Measurements from ENCODE around the gene TMEM214. TPM values are rescaled to one million over a fixed set of nuclear protein-coding genes. Genes with fewer than 3 reads are reported as not detected.
A peak's percentile ranks its signal among the peaks of the same experiment; 100 is the strongest.

The TMEM214 gene
- total RNA-seq, 1 donor from 2014 or later: 83.9 TPM

- no peak overlapping the region for H3K27ac Mint-ChIP-seq
- no peaks in the 10 kb centered on the region for H3K36me3 Mint-ChIP-seq
- DNase-seq (ENCODE audit: extremely low spot score, unreplicated experiment): no peak
- TF ChIP-seq CTCF (conservative IDR thresholded peaks at IDR 0.05): no peak
- H3K9me3 Mint-ChIP-seq: no peaks in the 10 kb centered on the region
- no peak overlapping the region for H3K4me3 Mint-ChIP-seq
- H3K4me1 Mint-ChIP-seq (ENCODE audit: unreplicated experiment): no peaks in the 10 kb centered on the region
- no peaks in the 10 kb centered on the region for H3K27me3 Mint-ChIP-seq
Observed at GRCh38 chr2:27010139-27010538, 22.6 kb upstream of the TMEM214 start.

GRCh38 chr2:27013738-27014137 lies 19.0 kb upstream of the TMEM214 start:
- no peak for DNase-seq (ENCODE audit: extremely low spot score, unreplicated experiment)
- Mint-ChIP-seq H3K4me1 (ENCODE audit: unreplicated experiment) (peaks cover 6% of the 10 kb centered on the region), H3K36me3 (no peaks in the 10 kb centered on the region), H3K27ac (no peak overlapping the region), H3K9me3 (no peaks in the 10 kb centered on the region), H3K27me3 (no peaks in the 10 kb centered on the region), H3K4me3 (no peak overlapping the region)
- TF ChIP-seq CTCF (conservative IDR thresholded peaks at IDR 0.05): no peak

- no peak for TF ChIP-seq CTCF (conservative IDR thresholded peaks at IDR 0.05)
- H3K27ac Mint-ChIP-seq: no peak overlapping the region
- no peaks in the 10 kb centered on the region for H3K36me3 Mint-ChIP-seq
- H3K4me3 Mint-ChIP-seq: no peak overlapping the region
- H3K4me1 Mint-ChIP-seq (ENCODE audit: unreplicated experiment): peaks cover 12% of the 10 kb centered on the region
- no peaks in the 10 kb centered on the region for H3K9me3 Mint-ChIP-seq
- no peak for DNase-seq (ENCODE audit: extremely low spot score, unreplicated experiment)
- no peaks in the 10 kb centered on the region for H3K27me3 Mint-ChIP-seq
Observed at GRCh38 chr2:27014771-27015433, 17.9 kb upstream of the TMEM214 start.

GRCh38 chr2:27016801-27017325 lies 15.9 kb upstream of the TMEM214 start:
- Mint-ChIP-seq H3K9me3 (no peaks in the 10 kb centered on the region), H3K27me3 (no peaks in the 10 kb centered on the region), H3K27ac (no peak overlapping the region), H3K36me3 (no peaks in the 10 kb centered on the region), H3K4me3 (no peak overlapping the region), H3K4me1 (ENCODE audit: unreplicated experiment) (peaks cover 29% of the 10 kb centered on the region)
- peak; percentile 83 for TF ChIP-seq CTCF (conservative IDR thresholded peaks at IDR 0.05)
- DNase-seq (ENCODE audit: extremely low spot score, unreplicated experiment): no peak

DNA sequence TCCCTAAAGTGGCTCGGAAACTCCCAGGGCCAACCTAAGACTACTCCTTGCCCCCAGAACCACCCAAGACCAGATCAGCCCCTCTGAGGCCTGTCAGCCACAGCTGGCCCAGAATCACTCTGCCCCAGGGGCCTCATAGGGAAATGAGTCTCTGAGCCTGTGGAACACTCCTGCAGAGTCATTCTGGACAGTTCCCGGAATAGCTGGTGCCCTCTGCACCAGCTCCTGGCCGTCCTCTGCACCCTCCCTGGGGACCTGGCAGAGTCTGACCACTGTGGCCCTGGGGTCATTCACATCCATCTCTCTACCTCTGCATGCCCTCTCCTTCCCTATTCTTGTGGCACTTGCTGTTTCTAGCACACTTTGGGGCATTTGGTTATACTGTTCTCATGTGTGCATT lies 14.6 kb upstream of the TMEM214 start:
- Mint-ChIP-seq H3K9me3 (no peaks in the 10 kb centered on the region), H3K36me3 (peaks cover 7% of the 10 kb centered on the region), H3K4me3 (no peak overlapping the region), H3K4me1 (ENCODE audit: unreplicated experiment) (peaks cover 30% of the 10 kb centered on the region), H3K27ac (no peak overlapping the region), H3K27me3 (no peaks in the 10 kb centered on the region)
- DNase-seq (ENCODE audit: extremely low spot score, unreplicated experiment): no peak
- TF ChIP-seq CTCF (conservative IDR thresholded peaks at IDR 0.05): no peak
